Measurements from ENCODE around the gene ACTMAP.

The ACTMAP gene

GRCh38 chr19:40798683-40799557, 48.6 kb upstream of the ACTMAP start, which contains the start of gene EGLN2 (continued):
- TF ChIP-seq RBAK (tag by site-specific recombination; IDR thresholded peaks at IDR 0.05) (no peak), ZNF580 (tag by site-specific recombination; IDR thresholded peaks at IDR 0.05) (no peak), ZNF830 (tag by site-specific recombination; IDR thresholded peaks at IDR 0.05; ENCODE audit: low read depth) (no peak), ZFHX2 (tag by site-specific recombination; conservative IDR thresholded peaks at IDR 0.05) (peak; percentile 82), ZNF585B (tag by site-specific recombination; IDR thresholded peaks at IDR 0.05) (no peak), PRDM1 (tag by site-specific recombination; IDR thresholded peaks at IDR 0.05) (0 out of 2 replicates have a peak, but pooled peaks have one; percentile 1), WT1 (tag by site-specific recombination; IDR thresholded peaks at IDR 0.05) (no peak), ZNF274 (IDR thresholded peaks at IDR 0.05; ENCODE audit: low read length) (no peak), ZNF274 (tag by site-specific recombination; IDR thresholded peaks at IDR 0.05; ENCODE audit: borderline replicate concordance) (no peak), ZNF530 (tag by site-specific recombination; IDR thresholded peaks at IDR 0.05; ENCODE audit: low read depth) (no peak), KLF7 (tag by site-specific recombination; IDR thresholded peaks at IDR 0.05; ENCODE audit: borderline replicate concordance) (0 out of 2 replicates have a peak, but pooled peaks have one; percentile 40), ZNF560 (tag by site-specific recombination; IDR thresholded peaks at IDR 0.05; ENCODE audit: borderline replicate concordance) (no peak), ZNF24 (tag by site-specific recombination; IDR thresholded peaks at IDR 0.05) (peak; percentile 33; the same call in 1 of the 2 replicates), ZNF133 (tag by site-specific recombination; IDR thresholded peaks at IDR 0.05) (no peak), ZNF211 (tag by site-specific recombination; IDR thresholded peaks at IDR 0.05; ENCODE audit: low read depth) (no peak), ZNF76 (tag by site-specific recombination; IDR thresholded peaks at IDR 0.05; ENCODE audit: borderline replicate concordance, low read depth) (no peak), ZFP69B (tag by site-specific recombination; IDR thresholded peaks at IDR 0.05) (no peak), ZNF140 (tag by site-specific recombination; IDR thresholded peaks at IDR 0.05) (no peak), ZNF555 (tag by site-specific recombination; conservative IDR thresholded peaks at IDR 0.05) (no peak), ZNF423 (tag by site-specific recombination; IDR thresholded peaks at IDR 0.05) (no peak), ZNF138 (tag by site-specific recombination; IDR thresholded peaks at IDR 0.05; ENCODE audit: borderline replicate concordance) (no peak), INSM2 (tag by site-specific recombination; IDR thresholded peaks at IDR 0.05) (no peak), ZNF777 (tag by site-specific recombination; IDR thresholded peaks at IDR 0.05; ENCODE audit: borderline replicate concordance) (no peak), ZSCAN5A (tag by site-specific recombination; IDR thresholded peaks at IDR 0.05) (no peak), ZNF350 (tag by site-specific recombination; IDR thresholded peaks at IDR 0.05) (no peak), KLF9 (tag by site-specific recombination; IDR thresholded peaks at IDR 0.05; ENCODE audit: low read depth) (peak; percentile 97), ZNF223 (tag by site-specific recombination; IDR thresholded peaks at IDR 0.05) (no peak), ZNF558 (tag by site-specific recombination; IDR thresholded peaks at IDR 0.05) (0 out of 2 replicates have a peak, but pooled peaks have one; percentile 3), ZNF311 (tag by site-specific recombination; IDR thresholded peaks at IDR 0.05; ENCODE audit: borderline replicate concordance) (no peak), ZBTB7A (tag by site-specific recombination; IDR thresholded peaks at IDR 0.05; ENCODE audit: low read depth) (peak; percentile 53; the same call in 1 of the 2 replicates), YY1 (tag by site-specific recombination; IDR thresholded peaks at IDR 0.05) (no peak), ZNF169 (tag by site-specific recombination; IDR thresholded peaks at IDR 0.05) (no peak), TRIM28 (IDR thresholded peaks at IDR 0.05; ENCODE audit: borderline replicate concordance, low read length) (no peak), ZBTB26 (tag by site-specific recombination; optimal IDR thresholded peaks at IDR 0.05) (peak; percentile 93), PBX3 (CRISPR knock-in tag; IDR thresholded peaks at IDR 0.05) (no peak), ZNF629 (tag by site-specific recombination; IDR thresholded peaks at IDR 0.05) (peak; percentile 82)
